GM18508 (cell line): ENCODE data around the gene UGT2B11.
A peak's percentile ranks its signal among the peaks of the same experiment; 100 is the strongest.
"Not testable (repeated sequence)": the region's sequence is repeated elsewhere in the genome, so short reads cannot be mapped to it uniquely, and the experiment has no call there.

Source experiments
- ATAC-seq: cut with Tn5 transposase; IDR thresholded peaks from one replicate; pipeline ENCODE4 v1.9.1; 2021; ENCODE audit warnings: moderate number of reproducible peaks; ENCODE audit not compliant: insufficient read depth, unreplicated experiment

Gene UGT2B11

DNA sequence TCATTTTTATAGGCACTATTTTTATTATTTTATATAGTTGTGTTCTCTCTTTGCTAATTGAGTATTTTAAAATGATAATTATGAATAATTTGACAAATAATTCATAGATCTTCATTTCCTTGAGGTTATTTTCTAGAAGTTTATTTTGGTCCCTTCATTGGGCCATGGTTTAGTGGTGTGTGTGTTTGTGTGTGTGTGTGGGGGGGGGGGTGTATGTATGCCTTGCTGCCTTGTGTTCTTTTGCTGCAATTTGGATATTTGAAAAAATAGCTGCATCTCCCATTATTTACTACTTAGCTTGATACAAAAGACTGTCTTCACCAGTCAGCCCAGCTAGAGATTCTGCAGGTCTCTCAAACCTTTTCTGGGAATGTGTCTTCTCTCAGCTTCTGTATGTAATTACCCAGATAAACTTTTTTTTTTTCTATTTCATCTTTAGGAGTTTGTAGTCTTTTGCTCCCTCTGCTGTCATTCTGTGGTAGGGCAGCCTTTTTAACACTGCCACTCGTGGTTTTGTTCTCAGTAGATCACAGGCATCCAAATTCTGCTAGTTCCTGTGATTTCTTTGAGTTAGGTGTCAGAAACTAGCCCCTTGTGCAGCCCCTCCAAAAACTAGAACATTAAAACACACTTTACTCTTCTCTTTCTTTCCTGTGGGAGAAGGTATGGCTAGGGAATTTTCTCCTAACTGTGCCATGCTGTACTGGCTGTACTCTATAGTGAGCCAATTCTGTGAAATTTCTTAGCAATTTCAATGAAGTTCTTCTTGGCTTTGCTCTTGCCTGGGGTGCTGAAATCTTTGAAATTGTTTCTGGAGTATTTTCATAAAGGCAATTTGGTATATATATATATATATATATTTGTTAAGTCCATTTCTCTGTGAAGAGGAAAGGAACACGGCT lies 44.1 kb downstream of the UGT2B11 start:
- peak; percentile 70 for ATAC-seq

DNA sequence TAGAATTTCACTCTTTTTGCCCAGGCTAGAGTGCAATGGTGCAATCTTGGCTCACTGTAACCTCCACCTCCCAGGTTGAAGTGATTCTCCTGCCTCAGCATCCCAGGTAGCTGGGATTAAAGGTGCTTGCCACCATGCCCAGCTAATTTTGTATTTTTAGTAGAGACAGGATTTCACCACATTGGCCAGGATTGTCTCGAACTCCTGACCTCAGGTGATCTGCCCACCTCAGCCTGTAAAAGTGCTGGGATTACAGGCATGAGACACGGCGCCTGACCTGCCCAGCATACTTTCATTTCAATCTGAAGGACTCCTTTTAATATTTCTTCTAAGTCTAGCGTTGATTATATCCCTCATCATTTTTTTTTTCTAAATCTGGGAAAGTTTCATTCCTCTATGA lies 45.4 kb downstream of the UGT2B11 start:
- ATAC-seq, result not testable (repeated sequence)

DNA sequence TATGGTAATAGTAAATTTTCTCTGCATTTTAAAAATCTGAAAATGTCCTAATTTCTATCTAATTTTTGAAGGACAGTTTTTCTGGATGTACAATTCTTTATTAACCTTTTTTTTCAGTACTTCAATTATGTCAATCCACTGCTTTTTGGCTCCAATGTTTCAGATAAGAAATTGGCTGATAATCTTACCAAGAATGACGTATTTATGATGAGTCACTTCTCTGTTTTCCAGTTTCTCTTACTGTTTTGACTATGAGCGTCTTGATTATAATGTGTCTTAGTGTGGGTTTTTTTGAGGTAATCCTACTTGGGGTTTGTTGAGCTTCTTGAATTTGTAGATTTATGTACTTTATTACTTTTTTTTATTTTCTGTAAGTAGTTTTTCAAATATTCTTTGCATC lies 47.2 kb downstream of the UGT2B11 start:
- no peak for ATAC-seq

DNA sequence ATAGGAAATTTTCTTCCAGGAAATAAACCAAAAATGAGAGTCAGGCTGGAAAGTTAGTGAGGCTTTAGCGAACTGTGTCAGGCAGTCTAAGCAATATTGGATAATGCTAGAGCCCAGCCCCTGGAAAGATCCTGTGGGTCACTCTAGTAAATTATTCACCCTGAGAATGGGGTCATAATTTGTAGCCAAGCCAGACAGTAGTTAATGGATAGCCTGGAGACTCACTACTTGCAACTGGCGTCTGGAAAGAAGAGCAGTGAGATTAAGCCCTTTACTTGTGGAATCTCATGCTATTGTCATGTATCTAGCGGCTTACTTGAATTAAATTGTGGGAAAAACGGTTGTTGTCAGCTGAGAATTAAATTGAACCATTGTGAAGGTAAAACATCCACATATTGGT lies 48.2 kb downstream of the UGT2B11 start:
- not testable (repeated sequence) for ATAC-seq

DNA sequence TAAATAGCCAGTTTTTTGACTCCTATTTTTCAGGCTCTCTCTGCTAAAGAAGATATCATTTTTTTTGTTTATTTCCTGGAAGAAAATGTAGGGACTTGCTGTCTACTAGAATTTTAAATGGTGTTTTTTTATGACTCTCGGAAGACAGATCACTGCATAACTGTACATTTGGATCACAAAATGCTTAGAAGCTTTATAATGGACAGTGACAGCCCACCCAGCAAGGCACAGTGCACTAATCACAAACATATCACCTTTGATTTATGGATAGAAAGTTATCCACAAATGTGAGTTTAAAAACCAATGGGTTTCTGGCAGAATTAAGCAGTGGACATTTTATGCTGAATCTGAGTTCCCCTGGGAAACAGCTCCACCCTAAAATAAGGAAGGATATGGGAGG lies 48.8 kb downstream of the UGT2B11 start:
- ATAC-seq, result not testable (repeated sequence)

DNA sequence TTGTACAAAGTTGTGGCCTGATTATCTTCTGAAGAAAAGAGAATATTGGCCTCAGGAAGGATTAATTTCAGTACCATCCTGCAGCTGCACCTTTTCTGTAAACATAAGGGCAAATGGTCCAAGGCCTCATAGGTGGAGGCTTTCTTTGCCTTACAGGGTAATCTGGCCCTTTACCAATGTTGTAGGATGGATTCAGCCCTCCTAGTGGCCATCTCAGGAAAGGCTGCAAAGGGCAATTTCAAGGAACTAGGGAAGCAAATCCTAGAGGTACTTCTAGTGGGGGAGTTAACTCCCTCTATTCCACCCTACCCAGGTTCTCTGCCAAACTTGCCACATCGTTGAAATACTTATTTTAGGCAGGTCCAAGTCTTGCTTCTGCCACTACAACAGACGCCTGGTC lies 57.6 kb downstream of the UGT2B11 start:
- ATAC-seq, result no peak

DNA sequence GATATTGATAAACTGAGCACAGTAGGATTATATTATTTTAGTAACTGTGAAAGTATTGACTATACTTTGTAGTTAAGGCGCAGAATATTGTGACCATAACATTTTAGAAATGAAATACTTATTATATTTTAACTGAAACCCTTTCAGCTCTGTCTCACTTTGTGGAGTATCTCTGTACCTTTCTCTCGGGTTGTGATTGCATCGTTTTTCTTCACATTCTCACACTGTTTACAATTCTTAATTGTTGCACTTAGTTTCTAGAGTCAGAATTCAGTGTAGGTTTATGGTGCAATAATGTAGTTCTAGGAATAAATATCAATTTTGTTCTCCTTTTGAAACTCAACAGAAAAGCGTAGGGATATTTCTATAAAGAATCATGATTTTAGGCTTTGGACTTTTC lies 60.5 kb downstream of the UGT2B11 start:
- no peak for ATAC-seq
